ENCODE measurements around the gene BTBD9.

DNA sequence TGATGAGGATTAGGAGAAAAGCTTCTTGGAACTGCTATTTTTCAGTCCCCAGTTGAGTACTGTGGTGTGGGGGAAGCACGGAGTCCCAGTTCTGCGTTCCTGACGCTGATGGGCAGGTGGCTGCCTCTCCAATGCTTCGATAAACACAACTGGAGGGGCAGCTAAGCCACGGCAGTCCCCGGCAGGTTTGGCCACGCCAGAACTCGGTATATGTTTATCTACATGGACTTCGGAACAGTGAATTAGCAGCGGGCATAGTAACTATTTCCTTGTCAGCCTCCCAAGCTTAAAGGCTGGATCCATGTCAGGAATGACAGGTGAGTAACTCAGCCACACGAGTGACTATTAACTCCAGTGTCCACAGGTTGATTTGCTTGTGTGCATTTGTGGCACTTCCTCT, 465.8 kb downstream of the BTBD9 start:
- TF ChIP-seq, protein P1, sequence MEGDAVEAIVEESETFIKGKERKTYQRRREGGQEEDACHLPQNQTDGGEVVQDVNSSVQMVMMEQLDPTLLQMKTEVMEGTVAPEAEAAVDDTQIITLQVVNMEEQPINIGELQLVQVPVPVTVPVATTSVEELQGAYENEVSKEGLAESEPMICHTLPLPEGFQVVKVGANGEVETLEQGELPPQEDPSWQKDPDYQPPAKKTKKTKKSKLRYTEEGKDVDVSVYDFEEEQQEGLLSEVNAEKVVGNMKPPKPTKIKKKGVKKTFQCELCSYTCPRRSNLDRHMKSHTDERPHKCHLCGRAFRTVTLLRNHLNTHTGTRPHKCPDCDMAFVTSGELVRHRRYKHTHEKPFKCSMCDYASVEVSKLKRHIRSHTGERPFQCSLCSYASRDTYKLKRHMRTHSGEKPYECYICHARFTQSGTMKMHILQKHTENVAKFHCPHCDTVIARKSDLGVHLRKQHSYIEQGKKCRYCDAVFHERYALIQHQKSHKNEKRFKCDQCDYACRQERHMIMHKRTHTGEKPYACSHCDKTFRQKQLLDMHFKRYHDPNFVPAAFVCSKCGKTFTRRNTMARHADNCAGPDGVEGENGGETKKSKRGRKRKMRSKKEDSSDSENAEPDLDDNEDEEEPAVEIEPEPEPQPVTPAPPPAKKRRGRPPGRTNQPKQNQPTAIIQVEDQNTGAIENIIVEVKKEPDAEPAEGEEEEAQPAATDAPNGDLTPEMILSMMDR (IDR thresholded peaks at IDR 0.05; ENCODE audit: borderline replicate concordance, extremely low read depth, low read length, poor library complexity, severe bottlenecking), result no peak
- no peak for TF ChIP-seq EZH2 (IDR thresholded peaks at IDR 0.05; ENCODE audit: borderline replicate concordance, low read depth, low read length, severe bottlenecking)

Data from DND-41 (cell line).